ENCODE results near the gene LHX1. TPM values are rescaled to one million over a fixed set of nuclear protein-coding genes. Genes with fewer than 3 reads are reported as not detected.

The LHX1 gene
- total and polyA plus RNA-seq, 2 of the 8 experiments (the other 6 are each of a cell fraction or from before 2014, with no cell fraction given): 0.26 to 0.93 TPM

DNA sequence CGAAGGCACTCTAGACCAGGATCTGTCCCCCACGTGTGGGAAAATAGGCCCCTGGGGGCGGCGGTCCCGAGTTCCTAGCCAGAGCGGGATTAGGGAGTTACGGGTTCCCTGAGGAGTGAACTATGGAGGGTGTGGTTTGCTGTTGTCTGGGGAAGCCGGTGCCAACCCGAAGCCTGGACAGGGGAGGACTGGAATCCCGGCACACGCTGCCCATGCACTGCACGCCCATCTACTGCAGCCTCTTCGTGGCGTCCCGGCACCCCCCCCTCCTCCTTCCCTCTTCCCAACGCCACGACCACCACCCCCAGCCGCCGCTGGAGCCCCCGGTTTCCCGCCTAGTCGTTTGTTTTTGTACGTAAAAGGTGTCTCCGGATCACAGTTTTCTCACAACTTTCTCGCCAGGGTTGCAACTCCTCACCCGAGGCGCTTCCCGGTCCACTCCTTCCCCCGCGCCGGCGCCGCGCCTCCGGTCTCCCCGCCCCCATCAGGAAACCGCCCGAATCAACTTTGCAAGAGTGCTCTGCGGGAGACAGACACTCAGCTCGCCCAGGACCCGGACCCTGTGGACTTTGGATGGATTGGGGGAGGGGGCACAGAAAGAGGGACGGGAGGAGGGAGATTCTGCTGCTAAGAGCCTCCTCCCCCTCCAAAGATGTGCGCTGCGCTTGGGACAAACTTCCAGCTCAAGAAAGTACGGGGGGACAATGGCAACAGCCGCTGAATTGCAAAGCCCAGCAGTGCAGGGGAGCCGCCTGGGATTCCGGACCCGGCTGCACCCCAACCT, 1.4 kb upstream of the LHX1 start (continued):
- TF ChIP-seq RAD21 (IDR thresholded peaks at IDR 0.05 in 1 of 2, conservative IDR thresholded peaks at IDR 0.05 in 1 of 2; ENCODE audit: low read depth in 2 of 2, low read length in 2 of 2): 0 out of 4 replicates have a peak, but pooled peaks of 1 of the 2 experiments have one; percentile 1
- TF ChIP-seq TAF1 (IDR thresholded peaks at IDR 0.05; ENCODE audit: low read depth, low read length): no peak
- TF ChIP-seq HDAC6 (IDR thresholded peaks at IDR 0.05; ENCODE audit: low read depth, low read length): no peak
- TF ChIP-seq CBX8 (IDR thresholded peaks at IDR 0.05; ENCODE audit: borderline replicate concordance, low read depth, low read length): no peak; the same call in 1 of the 2 replicates
- TF ChIP-seq KDM1A (IDR thresholded peaks at IDR 0.05; ENCODE audit: borderline replicate concordance, low read length): peak; percentile 46; the same call in 1 of the 2 replicates
- TF ChIP-seq SAP30 (IDR thresholded peaks at IDR 0.05; ENCODE audit: insufficient read depth, insufficient replicate concordance, low read length): no peak
- TF ChIP-seq RFX5 (IDR thresholded peaks at IDR 0.05; ENCODE audit: borderline replicate concordance, low read depth, low read length): no peak
- no peak for TF ChIP-seq RXRA (IDR thresholded peaks at IDR 0.05; ENCODE audit: insufficient read depth, low read depth, low read length)

Measured in H1 (cell line).